ENCODE data around the gene FAR2.

- TF ChIP-seq CTCF (conservative IDR thresholded peaks at IDR 0.05 in 1 of 2, IDR thresholded peaks at IDR 0.05 in 1 of 2; ENCODE audit: extremely low read depth in 1 of 2, insufficient read depth in 1 of 2, low read depth in 1 of 2, low read length in 2 of 2): no peak
- no peak for TF ChIP-seq EZH2 (IDR thresholded peaks at IDR 0.05; ENCODE audit: borderline replicate concordance, low read length)
Observed at GRCh38 chr12:29278673-29279420, 129.8 kb downstream of the FAR2 start.
